CD14-positive monocyte (primary cell): Measurements from ENCODE around the gene FOLR1. TPM values are rescaled to one million over a fixed set of nuclear protein-coding genes. Genes with fewer than 3 reads are reported as not detected.

Experiments used
- DNase-seq, 3 donors: peaks; one replicate each; pipeline ENCODE4 v3.0.0-alpha.2; 2011 to 2022
- H2AFZ ChIP-seq: 2 replicates; pipeline ENCODE4 v1.6.0; 2012; ENCODE audit warnings: mild to moderate bottlenecking, low read depth, low read length, inconsistent platforms; ENCODE audit not compliant: insufficient read depth, poor library complexity, severe bottlenecking
- H3K27ac ChIP-seq, 2 donors: 1 replicate in 1 of 2; 2 replicates in 1 of 2; pipeline ENCODE4 v1.5.1; 2012 to 2013; ENCODE audit warnings: low read length in 2 of 2, control low read depth in 1 of 2, inconsistent platforms in 1 of 2, low read depth in 1 of 2, mild to moderate bottlenecking in 1 of 2
- H3K27me3 ChIP-seq, 2 donors: one replicate each; pipeline versions ENCODE4 v1.6.0 to v1.6.1; 2011 to 2013; ENCODE audit warnings: low read length in 2 of 2; ENCODE audit not compliant: control insufficient read depth in 2 of 2, insufficient read depth in 2 of 2
- H3K36me3 ChIP-seq, 2 donors: replicated peaks in 1 of 2; 1 replicate in 1 of 2; 2 replicates in 1 of 2; pipeline versions ENCODE4 v1.5.1 to v1.6.1; 2012 to 2013; ENCODE audit warnings: low read length in 2 of 2, control low read depth in 1 of 2, inconsistent platforms in 1 of 2, mild to moderate bottlenecking in 1 of 2; ENCODE audit not compliant: insufficient read depth in 2 of 2, control insufficient read depth in 1 of 2
- H3K4me1 ChIP-seq, 2 donors: 1 replicate in 1 of 2; 2 replicates in 1 of 2; pipeline versions ENCODE4 v1.5.1 to v1.6.1; 2012 to 2013; ENCODE audit warnings: low read length in 2 of 2, control low read depth in 1 of 2, inconsistent platforms in 1 of 2, mild to moderate bottlenecking in 1 of 2, moderate library complexity in 1 of 2; ENCODE audit not compliant: insufficient read depth in 2 of 2, control insufficient read depth in 1 of 2
- H3K4me2 ChIP-seq: replicated peaks from 2 replicates; pipeline ENCODE3; 2012; ENCODE audit warnings: low read length, moderate library complexity, mild to moderate bottlenecking; ENCODE audit not compliant: poor library complexity, severe bottlenecking; ENCODE audit errors: extremely low read depth
- H3K4me3 ChIP-seq, 3 experiments: fragments of 200-600 bp in 1 of 3; sonication (generic) in 1 of 3; replicated peaks in 1 of 3; 1 replicate in 2 of 3; 2 replicates in 1 of 3; pipeline ENCODE4 v1.5.1; 2011 to 2013; ENCODE audit warnings: low read length in 3 of 3, mild to moderate bottlenecking in 3 of 3, control low read depth in 2 of 3, low read depth in 2 of 3, inconsistent platforms in 1 of 3, moderate library complexity in 1 of 3
- H3K79me2 ChIP-seq: 2 replicates; pipeline ENCODE4 v1.6.0; 2012; ENCODE audit warnings: mild to moderate bottlenecking, control low read depth, inconsistent platforms, low read length, moderate library complexity; ENCODE audit not compliant: insufficient read depth
- H3K9ac ChIP-seq: 2 replicates; pipeline ENCODE4 v1.6.0; 2017; ENCODE audit warnings: low read length, mild to moderate bottlenecking; ENCODE audit not compliant: insufficient read depth, poor library complexity, severe bottlenecking
- H3K9me3 ChIP-seq, 2 donors: replicated peaks in 1 of 2; 1 replicate in 1 of 2; 2 replicates in 1 of 2; pipeline versions ENCODE4 v1.5.1 to v1.6.1; 2012 to 2013; ENCODE audit warnings: low read length in 2 of 2, control low read depth in 1 of 2; ENCODE audit not compliant: control insufficient read depth in 1 of 2, insufficient read depth in 1 of 2
- H4K20me1 ChIP-seq: 2 replicates; pipeline ENCODE4 v1.6.0; 2012; ENCODE audit warnings: mild to moderate bottlenecking, low read length, control low read depth, moderate library complexity; ENCODE audit not compliant: insufficient read depth
- H3K27ac Mint-ChIP-seq, 7 donors: one replicate each; pipeline ENCODE4 v1.8.0; 2020; ENCODE audit warnings: mild to moderate bottlenecking in 7 of 7, mixed read lengths in 7 of 7, moderate library complexity in 6 of 7, inconsistent platforms in 2 of 7
- H3K27me3 Mint-ChIP-seq, 3 donors: one replicate each; pipeline ENCODE4 v1.8.0; 2021 to 2022; ENCODE audit warnings: low read depth in 3 of 3, mild to moderate bottlenecking in 3 of 3, mixed read lengths in 3 of 3, moderate library complexity in 3 of 3, inconsistent platforms in 1 of 3
- H3K36me3 Mint-ChIP-seq, 2 donors: one replicate each; pipeline ENCODE4 v1.8.0; 2020; ENCODE audit warnings: mixed read lengths in 2 of 2, inconsistent platforms in 1 of 2, mild to moderate bottlenecking in 1 of 2
- H3K4me1 Mint-ChIP-seq: one replicate; pipeline ENCODE4 v1.8.0; 2020; ENCODE audit warnings: mild to moderate bottlenecking, mixed read lengths
- H3K4me3 Mint-ChIP-seq, 2 donors: one replicate each; pipeline ENCODE4 v1.8.0; 2020; ENCODE audit warnings: mild to moderate bottlenecking in 2 of 2, mixed read lengths in 2 of 2, moderate library complexity in 1 of 2
- H3K9me3 Mint-ChIP-seq, 7 donors: one replicate each; pipeline ENCODE4 v1.8.0; 2020 to 2022; ENCODE audit warnings: mixed read lengths in 7 of 7, mild to moderate bottlenecking in 6 of 7, moderate library complexity in 6 of 7, inconsistent platforms in 2 of 7
- WGBS: methylation state at CpG from one replicate; pipeline ENCODE4 v1.1.5; 2013; ENCODE audit warnings: missing lambda C conversion rate; ENCODE audit not compliant: insufficient coverage; 5-methylcytosine and 5-hydroxymethylcytosine counted together
- intact Hi-C, 2 donors: fragments of 100-400 bp; cut with micrococcal nuclease; formaldehyde crosslinking; loops; one replicate each; pipeline versions ENCODE4 v1.15.0 to v1.15.1; 2023
- polyA plus RNA-seq, 3 donors: library from polyadenylated mRNA; depleted of rRNA in 1 of 3; unstranded in 2 of 3; stranded (reverse) in 1 of 3; fragments of 300-500 nt in 2 of 3; fragments of >200 nt in 1 of 3; fragmentation: Illumina TruSeq in 2 of 3; gene quantifications; 1 replicate in 2 of 3; 2 replicates in 1 of 3; pipeline ENCODE4 v1.2.3, GENCODE V29; 2012 to 2021
- TF ChIP-seq, protein P1 (sequence below): fragments of 200-600 bp; IDR thresholded peaks from one replicate; pipeline ENCODE4 v1.8.0; 2022; ENCODE audit warnings: antibody characterized with exemption, mild to moderate bottlenecking

The FOLR1 gene
- polyA plus RNA-seq, 3 donors, result not detected

DNA sequence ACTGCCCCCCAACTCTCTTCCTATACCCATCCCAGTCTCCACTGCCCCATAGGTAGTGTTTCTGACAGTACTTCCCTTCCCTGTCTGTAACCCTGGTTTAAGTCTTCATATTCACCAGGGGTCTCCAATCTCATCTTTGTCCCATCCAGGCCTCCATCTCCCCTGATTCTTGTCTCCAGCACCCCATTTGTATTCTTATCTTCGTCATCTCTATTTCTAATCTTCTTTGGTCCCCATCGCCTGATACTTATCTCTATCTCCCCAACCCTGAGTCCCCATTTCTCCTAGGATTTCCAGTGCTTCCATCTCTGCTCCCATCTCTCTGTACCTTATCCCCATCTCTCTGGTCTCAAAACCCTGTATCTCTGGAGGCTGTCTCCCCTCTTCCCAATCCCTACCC lies 50.2 kb downstream of the FOLR1 start:
- peaks cover 46% of the 10 kb centered on the region for H3K4me1 Mint-ChIP-seq
- peaks cover 27 to 31% of the 10 kb centered on the region in 2 donors for H3K36me3 Mint-ChIP-seq
- H3K9me3 Mint-ChIP-seq, result peaks cover 7 to 41% (median 15%) of the 10 kb centered on the region in 7 donors
- intact Hi-C loops, result loop anchor here in 1 of 2 donors (5.0 kb wide), 1 partner anchor 40 kb away; no protein-coding TSS in a partner anchor
- peaks cover 30% of the 10 kb centered on the region for H4K20me1 ChIP-seq
- peaks cover 48 to 60% (median 55%) of the 10 kb centered on the region in 3 donors for H3K27me3 Mint-ChIP-seq
- no peak overlapping the region for H3K27ac ChIP-seq
- H3K36me3 ChIP-seq, result peaks cover 10 to 16% of the 10 kb centered on the region in 2 donors
- H3K4me2 ChIP-seq, result no peak overlapping the region
- TF ChIP-seq, protein P1, sequence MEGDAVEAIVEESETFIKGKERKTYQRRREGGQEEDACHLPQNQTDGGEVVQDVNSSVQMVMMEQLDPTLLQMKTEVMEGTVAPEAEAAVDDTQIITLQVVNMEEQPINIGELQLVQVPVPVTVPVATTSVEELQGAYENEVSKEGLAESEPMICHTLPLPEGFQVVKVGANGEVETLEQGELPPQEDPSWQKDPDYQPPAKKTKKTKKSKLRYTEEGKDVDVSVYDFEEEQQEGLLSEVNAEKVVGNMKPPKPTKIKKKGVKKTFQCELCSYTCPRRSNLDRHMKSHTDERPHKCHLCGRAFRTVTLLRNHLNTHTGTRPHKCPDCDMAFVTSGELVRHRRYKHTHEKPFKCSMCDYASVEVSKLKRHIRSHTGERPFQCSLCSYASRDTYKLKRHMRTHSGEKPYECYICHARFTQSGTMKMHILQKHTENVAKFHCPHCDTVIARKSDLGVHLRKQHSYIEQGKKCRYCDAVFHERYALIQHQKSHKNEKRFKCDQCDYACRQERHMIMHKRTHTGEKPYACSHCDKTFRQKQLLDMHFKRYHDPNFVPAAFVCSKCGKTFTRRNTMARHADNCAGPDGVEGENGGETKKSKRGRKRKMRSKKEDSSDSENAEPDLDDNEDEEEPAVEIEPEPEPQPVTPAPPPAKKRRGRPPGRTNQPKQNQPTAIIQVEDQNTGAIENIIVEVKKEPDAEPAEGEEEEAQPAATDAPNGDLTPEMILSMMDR, result no peak
- WGBS, result 100% methylated on average over 2 of the region's 2 CpGs
- no peak overlapping the region for H3K4me3 ChIP-seq
- H3K9me3 ChIP-seq, result peaks cover 0 to 35% of the 10 kb centered on the region in 2 donors
- H3K79me2 ChIP-seq, result no peaks in the 10 kb centered on the region
- H3K27ac Mint-ChIP-seq, result peak overlapping the region in 1 of 7 donors; percentile 68
- DNase-seq, result no peak
- peak overlapping the region in 1 of 2 donors; percentile 80 for H3K4me3 Mint-ChIP-seq
- no peak overlapping the region for H3K9ac ChIP-seq
- H2AFZ ChIP-seq, result no peak overlapping the region
- H3K4me1 ChIP-seq, result peaks cover 26 to 37% of the 10 kb centered on the region in 2 donors
- peaks cover 63 to 82% of the 10 kb centered on the region in 2 donors for H3K27me3 ChIP-seq

DNA sequence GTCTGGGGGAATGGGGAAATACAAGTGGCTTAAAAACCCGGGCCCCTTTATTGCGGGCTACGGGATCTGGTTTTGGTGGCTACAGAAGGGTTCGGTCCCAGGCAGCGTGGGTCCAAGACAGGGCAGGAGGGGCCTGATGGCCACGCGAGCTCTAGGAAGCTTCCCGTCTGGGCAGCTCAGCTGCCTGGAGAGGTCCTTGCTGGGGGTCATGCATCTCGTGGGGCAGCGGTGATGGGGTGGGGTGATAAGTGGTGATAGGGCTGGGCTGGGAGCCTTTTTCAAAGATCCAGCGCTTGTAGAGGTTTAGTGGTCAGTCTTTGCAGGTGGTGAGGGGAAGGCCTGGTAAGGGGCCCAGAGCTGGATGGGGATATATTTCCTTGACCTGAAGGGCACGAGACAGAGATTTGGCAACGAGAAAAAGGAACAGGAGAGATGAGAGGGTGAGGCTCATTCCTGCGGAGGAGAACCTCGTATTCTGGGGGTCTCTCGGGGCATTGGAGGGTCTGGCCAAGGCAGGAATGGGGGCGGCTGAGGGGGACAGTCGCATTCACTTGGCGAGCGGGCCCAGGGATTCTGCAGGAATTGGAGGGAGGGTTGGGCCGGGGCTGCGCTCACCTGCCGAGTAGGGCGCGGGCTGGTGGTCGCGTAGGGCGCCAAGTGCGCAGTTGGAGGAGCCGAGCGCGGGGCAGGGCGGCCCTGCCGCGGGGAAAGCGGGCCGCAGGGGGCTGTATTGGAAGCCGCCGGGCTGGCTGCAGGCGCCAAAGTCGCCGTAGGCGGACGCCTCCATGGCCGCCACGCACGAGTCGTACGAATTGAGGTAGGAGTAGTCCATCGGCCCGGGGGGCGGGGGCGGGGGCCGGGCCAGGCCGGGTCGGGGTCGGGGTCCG lies 51.5 kb downstream of the FOLR1 start:
- no peak for DNase-seq
- Histone ChIP-seq H3K4me2 (peak overlapping the region; percentile 12), H3K4me3 (no peak overlapping the region), H3K9me3 (peaks cover 0 to 35% of the 10 kb centered on the region in 2 donors), H3K36me3 (peaks cover 0 to 4% of the 10 kb centered on the region in 2 donors), H4K20me1 (peaks cover 17% of the 10 kb centered on the region), H3K9ac (no peak overlapping the region), H3K27ac (no peak overlapping the region), H3K27me3 (peaks cover 67 to 89% of the 10 kb centered on the region in 2 donors), H3K4me1 (peaks cover 23 to 34% of the 10 kb centered on the region in 2 donors), H3K79me2 (no peaks in the 10 kb centered on the region), H2AFZ (no peak overlapping the region)
- WGBS, result 21% methylated on average over 56 of the region's 58 CpGs
- peaks cover 7 to 41% (median 15%) of the 10 kb centered on the region in 7 donors for H3K9me3 Mint-ChIP-seq
- peaks cover 45% of the 10 kb centered on the region for H3K4me1 Mint-ChIP-seq
- intact Hi-C loops, result loop anchor here in 1 of 2 donors (5.0 kb wide), 1 partner anchor 39 kb away; no protein-coding TSS in a partner anchor
- no peak overlapping the region for H3K27ac Mint-ChIP-seq
- peaks cover 14 to 22% of the 10 kb centered on the region in 2 donors for H3K36me3 Mint-ChIP-seq
- H3K4me3 Mint-ChIP-seq, result peak overlapping the region; percentile 1 to 80
- TF ChIP-seq, protein P1, result no peak
- peaks cover 49 to 57% (median 52%) of the 10 kb centered on the region in 3 donors for H3K27me3 Mint-ChIP-seq
